PFSK-1 (cell line): ENCODE results near the gene B3GNT4.

Experiments
- POLR2AphosphoS5 ChIP-seq: IDR thresholded peaks from 2 replicates; pipeline ENCODE4 v1.6.1; 2012; ENCODE audit warnings: low read depth, mild to moderate bottlenecking, control low read depth, low read length, moderate library complexity
- REST ChIP-seq, 2 experiments: IDR thresholded peaks; 2 replicates each; pipeline versions ENCODE4 v1.6.1 to v1.8.0; 2011 to 2012; ENCODE audit warnings: low read depth in 2 of 2, low read length in 2 of 2, control low read depth in 1 of 2, inconsistent platforms in 1 of 2, mild to moderate bottlenecking in 1 of 2, moderate library complexity in 1 of 2; ENCODE audit not compliant: insufficient read depth in 1 of 2
- SIN3A ChIP-seq: IDR thresholded peaks from 2 replicates; pipeline ENCODE4 v1.6.1; 2012; ENCODE audit warnings: mild to moderate bottlenecking, low read length, moderate library complexity, borderline replicate concordance; ENCODE audit not compliant: insufficient read depth
- TAF1 ChIP-seq: IDR thresholded peaks from 2 replicates; pipeline ENCODE4 v1.6.1; 2012; ENCODE audit warnings: low read length, control low read depth, borderline replicate concordance; ENCODE audit not compliant: insufficient read depth

GRCh38 chr12:122197612-122197966, 5.9 kb upstream of the B3GNT4 start:
- TF ChIP-seq POLR2AphosphoS5 = no peak
- no peak for TF ChIP-seq SIN3A
- TF ChIP-seq REST (IDR thresholded peaks at IDR 0.05; ENCODE audit: insufficient read depth in 1 of 2, low read depth in 2 of 2, low read length in 2 of 2) = no peak
- no peak for TF ChIP-seq TAF1
